HG02571 (cell line): Measurements from ENCODE around the gene SYPL2.
A peak's percentile ranks its signal among the peaks of the same experiment; 100 is the strongest.
"Not testable (repeated sequence)": the region's sequence is repeated elsewhere in the genome, so short reads cannot be mapped to it uniquely, and the experiment has no call there.

Source experiments
- ATAC-seq: cut with Tn5 transposase; IDR thresholded peaks from one replicate; pipeline ENCODE4 v1.9.1; 2021; ENCODE audit warnings: mild to moderate bottlenecking, moderate library complexity; ENCODE audit not compliant: unreplicated experiment

Gene SYPL2

GRCh38 chr1:109466452-109467300 lies at the start of gene SYPL2:
Gene SYPL2 (plus strand): TSS chr1:109466546. CDS start chr1:109466844, 298 bp downstream.
- ATAC-seq = no peak

- ATAC-seq = no peak
These were observed 42.8 kb upstream of the SYPL2 start for GRCh38 chr1:109423498-109423897.

GRCh38 chr1:109425391-109426280 lies 40.7 kb upstream of the SYPL2 start:
- ATAC-seq = peak; percentile 30

- peak; percentile 97 for ATAC-seq
These were observed 39.8 kb upstream of the SYPL2 start, which contains the start of gene PSMA5 for GRCh38 chr1:109426281-109427170. Gene PSMA5 (minus strand): TSS chr1:109426448. CDS start chr1:109426330, 118 bp downstream.

- ATAC-seq = no peak
These were observed 39.2 kb upstream of the SYPL2 start for GRCh38 chr1:109427171-109427467.

- no peak for ATAC-seq
These were observed 34.0 kb upstream of the SYPL2 start for GRCh38 chr1:109432336-109432735.

- ATAC-seq = no peak
These were observed 33.0 kb upstream of the SYPL2 start for GRCh38 chr1:109433322-109433721.

GRCh38 chr1:109434484-109434883 lies 31.9 kb upstream of the SYPL2 start:
- no peak for ATAC-seq

- no peak for ATAC-seq
These were observed 27.5 kb upstream of the SYPL2 start for GRCh38 chr1:109438798-109439297.

GRCh38 chr1:109441069-109441468 lies 25.3 kb upstream of the SYPL2 start:
- no peak for ATAC-seq

- ATAC-seq = no peak
These were observed 22.9 kb upstream of the SYPL2 start for GRCh38 chr1:109443476-109443875.

- no peak for ATAC-seq
These were observed 22.0 kb upstream of the SYPL2 start for GRCh38 chr1:109444346-109444745.

GRCh38 chr1:109445949-109446695 lies 20.2 kb upstream of the SYPL2 start:
- ATAC-seq = not testable (repeated sequence)

- ATAC-seq = no peak
These were observed 18.8 kb upstream of the SYPL2 start for GRCh38 chr1:109447524-109447923.

- no peak for ATAC-seq
These were observed 11.7 kb upstream of the SYPL2 start for GRCh38 chr1:109454497-109455133.

GRCh38 chr1:109457819-109458218 lies 8.5 kb upstream of the SYPL2 start:
- no peak for ATAC-seq

GRCh38 chr1:109466125-109466451 lies 258 bp upstream of the SYPL2 start:
- ATAC-seq = no peak

- ATAC-seq = no peak
These were observed 993 bp downstream of the SYPL2 start for GRCh38 chr1:109467301-109467777.

GRCh38 chr1:109468061-109468460 lies 1.7 kb downstream of the SYPL2 start:
- no peak for ATAC-seq
